Mammary epithelial cell (primary cell): ENCODE data around the gene PMM1.

Experiments used
- CTCF ChIP-seq, 2 donors: IDR thresholded peaks in 1 of 2; conservative IDR thresholded peaks in 1 of 2; 2 replicates each; pipeline ENCODE4 v1.5.1; 2011 to 2012; ENCODE audit warnings: inconsistent platforms in 2 of 2, low read length in 2 of 2, mild to moderate bottlenecking in 2 of 2, control low read depth in 1 of 2, low read depth in 1 of 2; ENCODE audit not compliant: insufficient read depth in 1 of 2; ENCODE audit errors: extremely low read depth in 1 of 2
- EZH2 ChIP-seq: IDR thresholded peaks from 2 replicates; pipeline ENCODE4 v1.6.1; 2012; ENCODE audit warnings: low read length, inconsistent platforms, borderline replicate concordance

GRCh38 chr22:41542224-41542623 is 47.4 kb downstream of the PMM1 start:
- TF ChIP-seq CTCF (conservative IDR thresholded peaks at IDR 0.05 in 1 of 2, IDR thresholded peaks at IDR 0.05 in 1 of 2; ENCODE audit: extremely low read depth in 1 of 2, insufficient read depth in 1 of 2, low read depth in 1 of 2, low read length in 2 of 2) = no peak
- no peak for TF ChIP-seq EZH2
